Neural progenitor cell (in vitro differentiated cells): ENCODE results near the gene SMARCC2. TPM values are rescaled to one million over a fixed set of nuclear protein-coding genes. Genes with fewer than 3 reads are reported as not detected.

ENCODE experiments used
- DNase-seq: peaks from one replicate; pipeline ENCODE4 v3.0.0-alpha.2; 2016; ENCODE audit warnings: low spot score
- H2AFZ ChIP-seq: fragments of 200-600 bp; sonication (generic); replicated peaks from 2 replicates; pipeline ENCODE4 v1.6.1; 2016; ENCODE audit warnings: antibody characterized with exemption
- H3F3A ChIP-seq: fragments of 200-600 bp; sonication (generic); 2 replicates; pipeline ENCODE4 v1.6.1; 2016; ENCODE audit warnings: antibody characterized with exemption, low read depth
- H3K27ac ChIP-seq: fragments of 200-600 bp; sonication (generic); 2 replicates; pipeline ENCODE4 v1.5.1; 2016; ENCODE audit warnings: mild to moderate bottlenecking
- H3K27me3 ChIP-seq: fragments of 200-600 bp; sonication (generic); 2 replicates; pipeline ENCODE4 v1.6.1; 2016; ENCODE audit warnings: mild to moderate bottlenecking, moderate library complexity
- H3K36me3 ChIP-seq: fragments of 200-600 bp; sonication (generic); 2 replicates; pipeline ENCODE4 v1.5.1; 2016
- H3K4me1 ChIP-seq: fragments of 200-600 bp; sonication (generic); 2 replicates; pipeline ENCODE4 v1.6.1; 2016; ENCODE audit warnings: mixed run types
- H3K4me2 ChIP-seq: fragments of 200-600 bp; sonication (generic); 2 replicates; pipeline ENCODE4 v1.6.1; 2016
- H3K4me3 ChIP-seq: fragments of 200-600 bp; sonication (generic); 2 replicates; pipeline ENCODE4 v1.5.1; 2016
- H3K79me2 ChIP-seq: fragments of 200-600 bp; sonication (generic); 2 replicates; pipeline ENCODE4 v1.6.1; 2016; ENCODE audit warnings: low read depth
- H3K9ac ChIP-seq: fragments of 200-600 bp; sonication (generic); 2 replicates; pipeline ENCODE4 v1.6.1; 2016
- H3K9me3 ChIP-seq: fragments of 200-600 bp; sonication (generic); 2 replicates; pipeline ENCODE4 v1.5.1; 2016; ENCODE audit warnings: low read depth
- H4K20me1 ChIP-seq: fragments of 200-600 bp; sonication (generic); 2 replicates; pipeline ENCODE4 v1.6.1; 2016; ENCODE audit warnings: low read depth
- H3K27ac Mint-ChIP-seq: 3 replicates; pipeline ENCODE4 v1.8.0; 2021; ENCODE audit warnings: mixed read lengths
- H3K27me3 Mint-ChIP-seq: 2 replicates; pipeline ENCODE4 v1.8.0; 2022; ENCODE audit warnings: low read depth, mild to moderate bottlenecking, inconsistent platforms, moderate library complexity, mixed read lengths; ENCODE audit not compliant: insufficient read depth
- H3K36me3 Mint-ChIP-seq: 3 replicates; pipeline ENCODE4 v1.8.0; 2021; ENCODE audit warnings: mixed read lengths
- H3K4me1 Mint-ChIP-seq: 3 replicates; pipeline ENCODE4 v1.8.0; 2021; ENCODE audit warnings: mixed read lengths
- H3K4me3 Mint-ChIP-seq: 3 replicates; pipeline ENCODE4 v1.8.0; 2021; ENCODE audit warnings: mild to moderate bottlenecking, moderate library complexity, mixed read lengths
- H3K9me3 Mint-ChIP-seq: 3 replicates; pipeline ENCODE4 v1.8.0; 2020; ENCODE audit warnings: mixed read lengths
- EZH2 ChIP-seq: fragments of 200-600 bp; sonication (generic); IDR thresholded peaks from 2 replicates; pipeline ENCODE4 v1.6.1; 2017; ENCODE audit warnings: antibody characterized with exemption, mild to moderate bottlenecking, moderate library complexity
- EZH2phosphoT487 ChIP-seq: fragments of 200-600 bp; sonication (generic); IDR thresholded peaks from 2 replicates; pipeline ENCODE4 v1.6.1; 2017; ENCODE audit warnings: antibody characterized with exemption
- total RNA-seq: library from RNA; depleted of rRNA; stranded (reverse); fragments of >200 nt; gene quantifications from 2 replicates; pipeline ENCODE4 v1.2.3, GENCODE V29; 2015; ENCODE audit warnings: low replicate concordance
- TF ChIP-seq, protein P1 (sequence below): fragments of 200-600 bp; sonication (generic); IDR thresholded peaks from 2 replicates; pipeline ENCODE4 v1.5.1; 2017; ENCODE audit warnings: antibody characterized with exemption, mild to moderate bottlenecking

Gene SMARCC2
- total RNA-seq, 1 donor from 2014 or later, result 103 TPM

DNA sequence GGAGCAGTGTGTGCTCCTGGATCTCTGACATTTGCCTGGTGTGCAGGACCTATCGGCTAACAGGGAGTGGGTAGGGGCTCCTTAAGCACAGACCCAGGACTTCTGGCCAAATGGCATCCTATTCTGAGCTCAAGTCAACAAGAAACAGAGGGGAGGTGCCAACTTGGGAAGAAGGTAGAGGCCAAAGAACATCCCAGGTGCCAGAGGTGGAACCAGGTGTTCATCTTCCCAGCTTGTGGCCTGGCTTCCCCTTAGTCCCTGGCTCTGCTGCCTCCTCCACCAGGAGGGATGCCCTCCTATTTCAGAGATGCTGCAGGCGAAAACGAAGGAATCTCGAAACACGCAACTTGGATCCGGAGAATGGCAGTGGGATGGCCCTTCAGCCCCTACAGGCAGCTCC, 46.8 kb upstream of the SMARCC2 start:
- no peaks in the 10 kb centered on the region for H3K9me3 Mint-ChIP-seq
- no peak for DNase-seq
- no peaks in the 10 kb centered on the region for H3F3A ChIP-seq
- no peaks in the 10 kb centered on the region for H3K79me2 ChIP-seq
- no peak overlapping the region for H3K4me3 Mint-ChIP-seq
- no peaks in the 10 kb centered on the region for H3K9me3 ChIP-seq
- H3K4me3 ChIP-seq, result no peak overlapping the region
- no peaks in the 10 kb centered on the region for H3K4me1 Mint-ChIP-seq
- no peaks in the 10 kb centered on the region for H3K4me1 ChIP-seq
- peaks cover 9% of the 10 kb centered on the region for H3K27me3 Mint-ChIP-seq
- H3K27ac ChIP-seq, result no peak overlapping the region
- TF ChIP-seq EZH2phosphoT487 (no peak), EZH2 (no peak)
- TF ChIP-seq, protein P1, sequence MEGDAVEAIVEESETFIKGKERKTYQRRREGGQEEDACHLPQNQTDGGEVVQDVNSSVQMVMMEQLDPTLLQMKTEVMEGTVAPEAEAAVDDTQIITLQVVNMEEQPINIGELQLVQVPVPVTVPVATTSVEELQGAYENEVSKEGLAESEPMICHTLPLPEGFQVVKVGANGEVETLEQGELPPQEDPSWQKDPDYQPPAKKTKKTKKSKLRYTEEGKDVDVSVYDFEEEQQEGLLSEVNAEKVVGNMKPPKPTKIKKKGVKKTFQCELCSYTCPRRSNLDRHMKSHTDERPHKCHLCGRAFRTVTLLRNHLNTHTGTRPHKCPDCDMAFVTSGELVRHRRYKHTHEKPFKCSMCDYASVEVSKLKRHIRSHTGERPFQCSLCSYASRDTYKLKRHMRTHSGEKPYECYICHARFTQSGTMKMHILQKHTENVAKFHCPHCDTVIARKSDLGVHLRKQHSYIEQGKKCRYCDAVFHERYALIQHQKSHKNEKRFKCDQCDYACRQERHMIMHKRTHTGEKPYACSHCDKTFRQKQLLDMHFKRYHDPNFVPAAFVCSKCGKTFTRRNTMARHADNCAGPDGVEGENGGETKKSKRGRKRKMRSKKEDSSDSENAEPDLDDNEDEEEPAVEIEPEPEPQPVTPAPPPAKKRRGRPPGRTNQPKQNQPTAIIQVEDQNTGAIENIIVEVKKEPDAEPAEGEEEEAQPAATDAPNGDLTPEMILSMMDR, result no peak
- no peak overlapping the region for H2AFZ ChIP-seq
- H3K27me3 ChIP-seq, result no peaks in the 10 kb centered on the region
- H3K9ac ChIP-seq, result no peak overlapping the region
- no peak overlapping the region for H3K4me2 ChIP-seq
- no peak overlapping the region for H3K27ac Mint-ChIP-seq
- peaks cover 8% of the 10 kb centered on the region for H4K20me1 ChIP-seq
- H3K36me3 ChIP-seq, result no peaks in the 10 kb centered on the region
- H3K36me3 Mint-ChIP-seq, result peaks cover 12% of the 10 kb centered on the region

DNA sequence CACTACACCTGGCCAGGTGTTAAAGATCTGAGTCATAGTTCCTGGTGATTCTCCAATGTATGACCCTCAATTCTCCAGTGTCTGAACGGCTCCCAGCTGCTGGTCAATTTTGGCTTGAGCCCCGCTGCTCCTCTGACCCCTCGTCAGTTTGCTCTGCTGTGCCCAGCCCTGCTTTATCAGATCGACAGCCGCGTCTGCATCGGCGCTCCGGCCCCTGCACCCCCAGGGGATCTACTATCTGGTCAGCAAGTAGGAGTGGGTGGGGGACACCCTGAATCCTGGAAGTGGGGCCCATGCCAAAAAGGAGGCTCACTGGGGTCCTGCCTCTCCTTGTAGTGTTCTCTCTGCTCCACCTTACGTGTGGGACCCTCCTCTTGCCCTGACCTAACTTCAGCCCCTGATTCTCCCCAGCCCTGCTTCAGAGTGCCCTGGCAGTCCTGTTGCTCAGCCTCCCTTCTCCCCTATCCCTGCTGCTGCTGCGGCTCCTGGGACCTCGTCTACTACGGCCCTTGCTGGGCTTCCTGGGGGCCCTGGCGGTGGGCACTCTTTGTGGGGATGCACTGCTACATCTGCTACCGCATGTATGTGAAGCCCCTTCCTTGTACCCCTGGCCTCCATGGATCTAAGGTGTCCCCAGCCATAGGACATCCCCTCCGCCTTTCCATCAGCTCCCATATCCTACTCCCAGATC, 45.6 kb upstream of the SMARCC2 start:
- no peaks in the 10 kb centered on the region for H3K36me3 ChIP-seq
- no peaks in the 10 kb centered on the region for H3K79me2 ChIP-seq
- H3K27me3 Mint-ChIP-seq, result peaks cover 7% of the 10 kb centered on the region
- H3K4me2 ChIP-seq, result no peak overlapping the region
- H3K36me3 Mint-ChIP-seq, result peaks cover 8% of the 10 kb centered on the region
- H3K27ac ChIP-seq, result no peak overlapping the region
- H3K4me3 ChIP-seq, result no peak overlapping the region
- H3K27me3 ChIP-seq, result no peaks in the 10 kb centered on the region
- no peak overlapping the region for H3K4me3 Mint-ChIP-seq
- peak overlapping the region; percentile 78 for H3K27ac Mint-ChIP-seq
- H3K4me1 ChIP-seq, result no peaks in the 10 kb centered on the region
- H3K9me3 ChIP-seq, result no peaks in the 10 kb centered on the region
- peaks cover 6% of the 10 kb centered on the region for H3K4me1 Mint-ChIP-seq
- H3K9me3 Mint-ChIP-seq, result no peaks in the 10 kb centered on the region
- no peak overlapping the region for H2AFZ ChIP-seq
- TF ChIP-seq EZH2, result no peak
- no peak for TF ChIP-seq EZH2phosphoT487
- TF ChIP-seq, protein P1, result no peak
- no peaks in the 10 kb centered on the region for H3F3A ChIP-seq
- DNase-seq, result no peak
- no peak overlapping the region for H3K9ac ChIP-seq
- H4K20me1 ChIP-seq, result peaks cover 8% of the 10 kb centered on the region

DNA sequence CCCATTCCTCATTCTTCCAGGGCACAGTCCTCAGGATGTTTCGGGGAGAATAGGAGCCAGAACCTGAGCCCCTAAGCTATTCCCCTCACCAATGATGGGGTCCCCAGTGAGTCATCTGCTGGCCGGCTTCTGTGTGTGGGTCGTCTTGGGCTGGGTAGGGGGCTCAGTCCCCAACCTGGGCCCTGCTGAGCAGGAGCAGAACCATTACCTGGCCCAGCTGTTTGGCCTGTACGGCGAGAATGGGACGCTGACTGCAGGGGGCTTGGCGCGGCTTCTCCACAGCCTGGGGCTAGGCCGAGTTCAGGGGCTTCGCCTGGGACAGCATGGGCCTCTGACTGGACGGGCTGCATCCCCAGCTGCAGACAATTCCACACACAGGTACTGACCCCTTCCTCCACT, 41.9 kb upstream of the SMARCC2 start:
- Histone ChIP-seq H3K27me3 (no peaks in the 10 kb centered on the region), H3K79me2 (no peaks in the 10 kb centered on the region), H4K20me1 (no peaks in the 10 kb centered on the region), H3F3A (no peaks in the 10 kb centered on the region), H3K4me1 (no peaks in the 10 kb centered on the region), H3K4me3 (no peak overlapping the region), H3K9me3 (no peaks in the 10 kb centered on the region), H2AFZ (no peak overlapping the region), H3K9ac (no peak overlapping the region), H3K4me2 (no peak overlapping the region), H3K36me3 (no peaks in the 10 kb centered on the region), H3K27ac (no peak overlapping the region)
- Mint-ChIP-seq H3K27ac (peak overlapping the region; percentile 57), H3K4me1 (peaks cover 6% of the 10 kb centered on the region), H3K27me3 (peaks cover 10% of the 10 kb centered on the region), H3K4me3 (no peak overlapping the region), H3K9me3 (no peaks in the 10 kb centered on the region), H3K36me3 (peaks cover 2% of the 10 kb centered on the region)
- DNase-seq, result no peak
- no peak for TF ChIP-seq EZH2phosphoT487
- TF ChIP-seq, protein P1, result no peak
- TF ChIP-seq EZH2, result no peak
